WTC11 (cell line): Measurements from ENCODE around the gene CUL9.

Source experiments
- ESRRA ChIP-seq: sonication (generic); formaldehyde crosslinking; IDR thresholded peaks from 2 replicates; pipeline ENCODE4 v1.8.1; 2022; ENCODE audit warnings: mild to moderate bottlenecking, missing genetic modification reagents, borderline replicate concordance
- GTF2I ChIP-seq: fragments of 250-450 bp; sonication (Bioruptor Pico); conservative IDR thresholded peaks from 2 replicates; pipeline ENCODE4 v1.4.0; 2021; ENCODE audit warnings: mild to moderate bottlenecking
- TEAD4 ChIP-seq: sonication (generic); formaldehyde crosslinking; IDR thresholded peaks from 2 replicates; pipeline ENCODE4 v1.8.0; 2022; ENCODE audit warnings: mild to moderate bottlenecking, missing genetic modification reagents
- ZNF416 ChIP-seq: fragments of 250-450 bp; sonication (Bioruptor Pico); IDR thresholded peaks from 2 replicates; pipeline ENCODE4 v1.9.0; 2021; ENCODE audit warnings: mild to moderate bottlenecking, inconsistent platforms

GRCh38 chr6:43159599-43159998, 22.4 kb upstream of the CUL9 start:
- TF ChIP-seq ZNF416 (CRISPR knock-in tag) (no peak), TEAD4 (no peak), GTF2I (CRISPR knock-in tag) (no peak), ESRRA (CRISPR knock-in tag) (no peak)
